ACHN (cell line): Measurements from ENCODE around the gene CASP10.
"Not testable (repeated sequence)": the region's sequence is repeated elsewhere in the genome, so short reads cannot be mapped to it uniquely, and the experiment has no call there.

ENCODE experiments used
- DNase-seq: peaks from one replicate; pipeline ENCODE4 v3.0.0-alpha.2; 2015
- in situ Hi-C: cut with HindIII; loops from 2 replicates; pipeline ENCODE4 v1.10.0; 2017; ENCODE audit warnings: low sequenced_read_pairs, low pct_ligation_motif_present, low pct_unique_long_range_greater_than_20kb

CASP10 gene, protein sequence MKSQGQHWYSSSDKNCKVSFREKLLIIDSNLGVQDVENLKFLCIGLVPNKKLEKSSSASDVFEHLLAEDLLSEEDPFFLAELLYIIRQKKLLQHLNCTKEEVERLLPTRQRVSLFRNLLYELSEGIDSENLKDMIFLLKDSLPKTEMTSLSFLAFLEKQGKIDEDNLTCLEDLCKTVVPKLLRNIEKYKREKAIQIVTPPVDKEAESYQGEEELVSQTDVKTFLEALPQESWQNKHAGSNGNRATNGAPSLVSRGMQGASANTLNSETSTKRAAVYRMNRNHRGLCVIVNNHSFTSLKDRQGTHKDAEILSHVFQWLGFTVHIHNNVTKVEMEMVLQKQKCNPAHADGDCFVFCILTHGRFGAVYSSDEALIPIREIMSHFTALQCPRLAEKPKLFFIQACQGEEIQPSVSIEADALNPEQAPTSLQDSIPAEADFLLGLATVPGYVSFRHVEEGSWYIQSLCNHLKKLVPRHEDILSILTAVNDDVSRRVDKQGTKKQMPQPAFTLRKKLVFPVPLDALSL

DNA sequence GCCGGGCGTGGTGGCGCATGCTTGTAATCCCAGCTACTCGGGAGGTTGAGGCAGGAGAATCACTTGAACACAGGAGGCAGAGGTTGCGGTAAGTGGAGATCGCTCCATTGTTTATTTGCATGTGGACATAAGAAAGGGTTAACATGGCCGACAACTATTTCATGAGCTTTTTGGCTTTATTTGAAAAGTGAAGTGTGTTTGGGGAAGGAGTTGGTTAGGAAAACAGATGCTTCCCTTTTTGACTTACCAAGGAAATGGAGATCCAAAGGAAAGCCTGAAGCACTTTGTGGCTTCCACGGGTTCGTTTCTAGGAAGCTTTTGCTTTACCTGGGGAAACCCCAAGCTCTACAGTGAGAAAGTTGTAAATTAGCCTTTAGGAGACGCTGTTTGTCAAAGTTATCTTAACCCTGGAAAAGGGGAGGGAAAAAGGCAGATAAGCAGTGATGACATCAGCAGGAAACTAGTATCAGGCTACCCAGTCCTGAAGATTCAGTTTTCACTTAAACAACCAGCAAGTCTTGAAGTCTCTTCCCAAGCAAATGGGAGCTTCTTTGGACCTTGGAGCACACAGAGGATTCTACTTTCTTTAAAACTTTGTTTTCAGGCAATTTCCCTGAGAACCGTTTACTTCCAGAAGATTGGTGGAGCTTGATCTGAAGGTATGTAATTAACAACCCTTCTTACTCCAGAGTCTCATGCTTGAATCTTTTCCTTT is at the start of gene CASP10:
CASP10 (plus strand) TSS at position 492 of the 715 bp plus-strand sequence. CDS start 2,637 bp downstream, outside the sequence.
- in situ Hi-C loops: loop anchor here (10.0 kb wide), 1 partner anchor 278 kb away; no protein-coding TSS in a partner anchor
- DNase-seq: peak; percentile 93

DNA sequence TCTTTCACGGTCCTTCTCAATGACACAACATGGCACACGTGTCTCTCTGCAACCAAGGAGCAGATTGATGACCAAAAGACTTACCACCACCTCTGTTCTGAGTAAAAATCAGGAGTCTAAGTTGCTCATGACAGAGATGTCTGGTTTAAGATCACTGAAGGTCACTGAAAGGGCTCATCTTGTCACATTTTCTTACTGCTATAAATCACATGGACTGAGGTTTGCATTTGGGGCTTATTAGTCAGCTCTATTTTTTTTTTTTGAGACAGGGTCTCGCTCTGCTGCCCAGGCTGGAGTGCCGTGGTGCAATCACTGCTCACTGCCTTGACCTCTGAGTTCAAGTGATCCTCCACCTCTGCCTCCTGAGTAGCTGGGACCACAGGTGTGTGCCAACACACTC is 47.6 kb upstream of the CASP10 start:
- DNase-seq: peak; percentile 31
- in situ Hi-C loops: no loop called here

- DNase-seq: no peak
- in situ Hi-C loops: no loop called here
Observed at GRCh38 chr2:201136889-201137321, 46.0 kb upstream of the CASP10 start.

DNA sequence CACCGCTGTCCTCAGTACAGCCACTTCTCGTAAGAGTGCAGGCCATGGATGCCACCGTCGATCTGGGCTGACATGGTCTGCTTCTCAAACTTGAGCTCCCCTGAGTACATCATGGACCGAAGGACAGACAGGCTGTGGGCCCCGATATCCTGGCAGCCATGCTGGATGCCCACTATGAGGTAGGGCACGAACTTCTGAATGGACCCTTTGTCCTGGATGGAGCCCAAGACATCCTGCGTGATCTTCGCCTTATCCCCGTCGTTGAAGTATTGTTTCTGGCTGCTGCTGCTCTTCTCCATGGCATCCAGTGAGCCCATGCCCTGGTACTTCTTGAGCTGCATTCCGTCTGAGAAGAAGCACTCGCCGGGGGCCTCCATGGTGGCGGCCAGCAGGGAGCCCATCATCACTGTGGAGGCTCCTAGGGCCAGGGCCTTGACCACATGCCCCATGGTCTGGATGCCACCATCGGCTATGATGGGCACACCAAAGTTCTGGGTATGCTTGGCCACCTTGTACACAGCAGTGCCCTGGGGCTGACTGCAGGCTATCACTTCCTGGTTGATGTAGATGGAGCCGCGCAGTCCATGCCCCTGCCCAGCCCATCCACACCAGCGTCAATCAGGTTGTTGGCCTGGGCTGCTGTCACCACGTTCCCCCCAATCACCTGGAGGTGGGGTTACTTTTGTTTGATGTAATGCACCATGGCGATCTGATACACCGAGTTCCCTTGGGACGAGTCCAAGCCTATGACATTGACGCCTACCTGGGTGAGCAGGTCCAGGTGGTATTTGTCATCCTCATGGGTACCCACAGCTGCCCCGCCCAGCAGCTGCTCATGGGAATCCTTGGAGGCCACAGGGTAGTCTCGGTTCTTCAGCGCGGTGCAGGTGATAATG is 45.2 kb upstream of the CASP10 start:
- no peak for DNase-seq
- in situ Hi-C loops: no loop called here

DNA sequence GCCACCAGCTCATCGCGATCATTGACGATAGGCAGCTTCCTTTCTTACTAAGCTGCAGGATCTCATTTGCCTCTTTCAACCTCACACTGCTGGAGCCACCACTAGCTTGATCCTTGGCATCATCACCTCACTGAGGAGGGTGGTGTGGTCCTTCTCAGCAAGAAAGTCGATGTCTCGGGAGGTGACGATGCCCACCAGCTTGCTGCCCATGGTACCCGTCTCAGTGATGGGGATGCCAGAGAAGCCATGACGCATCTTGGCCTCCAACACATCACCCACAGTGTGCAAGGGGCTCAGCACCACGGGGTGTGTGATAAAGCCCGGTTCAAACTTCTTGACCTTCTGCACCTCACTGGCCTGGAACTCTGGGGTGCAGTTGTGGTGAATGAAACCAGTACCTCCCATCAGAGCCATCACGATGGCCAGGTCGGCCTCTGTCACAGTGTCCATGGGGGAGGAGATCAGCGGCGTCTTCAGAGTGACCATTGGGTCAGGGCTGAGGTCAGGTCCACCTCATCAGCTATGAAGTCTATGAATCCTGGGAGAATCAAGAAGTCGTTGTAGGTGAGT is 44.5 kb upstream of the CASP10 start:
- no peak for DNase-seq
- in situ Hi-C loops: no loop called here

DNA sequence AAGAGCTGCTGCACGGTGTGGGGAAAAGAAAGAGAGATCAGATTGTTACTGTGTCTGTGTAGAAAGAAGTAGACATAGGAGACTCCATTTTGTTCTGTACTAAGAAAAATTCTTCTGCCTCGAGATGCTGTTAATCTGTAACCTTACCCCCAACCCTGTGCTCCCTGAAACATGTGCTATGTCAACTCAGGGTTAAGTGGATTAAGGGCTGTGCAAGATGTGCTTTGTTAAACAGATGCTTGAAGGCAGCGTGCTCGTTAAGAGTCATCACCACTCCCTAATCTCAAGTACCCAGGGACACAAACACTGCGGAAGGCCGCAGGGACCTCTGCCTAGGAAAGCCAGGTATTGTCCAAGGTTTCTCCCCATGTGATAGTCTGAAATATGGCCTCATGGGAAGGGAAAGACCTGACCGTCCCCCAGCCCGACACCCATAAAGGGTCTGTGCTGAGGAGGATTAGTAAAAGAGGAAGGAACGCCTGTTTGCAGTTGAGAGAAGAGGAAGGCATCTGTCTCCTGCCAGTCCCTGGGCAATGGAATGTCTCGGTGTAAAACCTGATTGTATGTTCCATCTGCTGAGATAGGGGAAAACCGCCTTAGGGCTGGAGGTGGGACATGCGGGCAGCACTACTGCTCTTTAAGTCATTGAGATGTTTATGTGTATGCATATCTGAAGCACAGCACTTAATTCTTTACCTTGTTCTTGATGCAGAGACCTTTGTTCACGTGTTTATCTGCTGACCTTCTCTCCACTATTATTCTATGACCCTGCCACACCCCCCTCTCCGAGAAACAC is 43.8 kb upstream of the CASP10 start:
- DNase-seq, in situ Hi-C loops: not testable (repeated sequence)

GRCh38 chr2:201139836-201140604 is 42.9 kb upstream of the CASP10 start:
- no peak for DNase-seq
- in situ Hi-C loops: no loop called here

- no peak for DNase-seq
- in situ Hi-C loops: no loop called here
Observed at GRCh38 chr2:201144101-201145051, 38.6 kb upstream of the CASP10 start.

DNA sequence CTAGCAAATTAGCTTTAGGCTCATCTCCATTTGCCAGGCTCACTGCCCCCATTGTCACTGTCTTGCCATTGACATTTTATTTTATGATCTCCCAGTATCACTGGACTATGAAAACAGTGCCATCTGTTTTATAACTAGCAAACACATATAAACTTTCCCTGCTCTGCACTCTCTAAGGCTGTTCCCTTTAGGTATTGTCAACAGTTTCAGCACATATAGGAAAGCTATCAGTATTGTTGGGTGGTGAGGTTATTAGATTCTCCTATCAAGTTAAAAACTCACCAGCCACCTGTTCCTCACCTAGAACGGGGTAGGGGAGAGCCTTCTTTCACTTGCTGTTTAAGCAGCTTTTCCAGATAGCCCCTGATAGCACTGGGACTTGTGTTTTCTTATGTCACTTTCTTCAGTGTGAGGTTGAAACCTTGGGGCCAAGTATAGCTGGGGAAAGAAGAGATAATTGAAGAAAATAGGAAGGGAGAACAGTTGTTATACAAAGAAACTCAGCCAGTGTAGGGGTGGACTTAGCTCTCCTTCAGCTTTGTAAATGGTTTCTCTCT is 34.4 kb upstream of the CASP10 start:
- in situ Hi-C loops: no loop called here
- peak; percentile 32 for DNase-seq

GRCh38 chr2:201149064-201149820 is 33.7 kb upstream of the CASP10 start:
- DNase-seq: peak; percentile 96
- in situ Hi-C loops: no loop called here

DNA sequence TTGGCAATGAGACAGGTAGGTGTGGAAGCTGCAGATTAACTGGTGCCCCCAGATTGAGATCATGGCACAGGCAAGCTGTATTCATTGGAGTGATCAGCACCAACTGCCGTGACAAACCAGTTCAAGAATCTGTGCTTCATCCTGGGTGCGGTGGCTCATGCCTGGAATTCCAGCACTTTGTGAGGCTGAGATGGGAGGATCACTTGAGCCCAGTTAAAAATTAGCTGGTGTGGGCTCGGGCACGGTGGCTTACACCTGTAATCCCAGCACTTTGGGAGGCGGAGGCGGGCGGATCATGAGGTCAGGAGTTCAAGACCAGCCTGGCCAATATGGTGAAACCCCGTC is 33.1 kb upstream of the CASP10 start:
- in situ Hi-C loops: not testable (repeated sequence)
- peak; percentile 98 for DNase-seq

GRCh38 chr2:201150454-201151020 is 32.4 kb upstream of the CASP10 start:
- peak; percentile 42 for DNase-seq
- in situ Hi-C loops: no loop called here

DNA sequence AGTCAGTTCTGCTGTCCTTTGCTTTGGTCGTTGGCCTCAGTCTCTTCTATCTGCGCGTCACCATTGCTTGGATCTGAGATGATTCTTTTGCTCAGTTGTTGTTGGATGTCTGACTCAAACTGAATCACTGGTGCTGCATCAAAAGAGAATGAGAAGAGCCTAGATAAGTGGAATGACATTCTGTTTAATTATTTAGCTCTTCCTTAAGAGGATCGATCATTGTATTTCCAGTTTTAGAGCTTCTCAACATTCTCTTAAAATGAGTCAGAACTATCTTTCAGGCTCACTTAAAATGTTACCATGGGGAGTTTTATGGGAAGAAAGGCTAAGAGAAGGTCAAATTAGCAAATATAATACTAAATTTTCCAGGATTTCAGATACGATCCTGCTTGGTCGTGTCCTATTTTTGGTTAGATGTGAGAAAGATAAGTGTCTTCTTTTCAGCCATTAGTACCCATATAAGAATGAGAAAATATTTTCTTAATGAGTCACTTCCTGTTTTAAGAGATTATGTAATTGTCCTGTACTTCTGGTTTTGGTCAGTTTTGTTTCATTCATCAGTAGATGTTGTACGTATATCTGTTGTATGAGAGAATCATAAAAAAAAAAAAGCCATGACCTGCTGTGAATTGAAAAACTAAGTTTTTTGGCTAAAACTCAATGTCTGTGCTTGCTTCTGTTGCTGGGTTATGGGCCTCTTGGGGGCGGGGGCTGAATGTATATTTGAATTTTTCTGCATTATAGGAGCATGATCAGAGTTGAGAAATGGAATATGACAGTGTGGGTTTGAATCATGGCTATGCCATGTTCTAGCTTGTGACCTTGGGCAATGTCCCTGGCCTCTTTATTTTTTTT is 31.6 kb upstream of the CASP10 start:
- DNase-seq: peak; percentile 98
- in situ Hi-C loops: no loop called here

- in situ Hi-C loops: no loop called here
- no peak for DNase-seq
Observed at GRCh38 chr2:201152517-201152916, 30.4 kb upstream of the CASP10 start.
